Measurements from ENCODE around the gene RRP1.

DNA sequence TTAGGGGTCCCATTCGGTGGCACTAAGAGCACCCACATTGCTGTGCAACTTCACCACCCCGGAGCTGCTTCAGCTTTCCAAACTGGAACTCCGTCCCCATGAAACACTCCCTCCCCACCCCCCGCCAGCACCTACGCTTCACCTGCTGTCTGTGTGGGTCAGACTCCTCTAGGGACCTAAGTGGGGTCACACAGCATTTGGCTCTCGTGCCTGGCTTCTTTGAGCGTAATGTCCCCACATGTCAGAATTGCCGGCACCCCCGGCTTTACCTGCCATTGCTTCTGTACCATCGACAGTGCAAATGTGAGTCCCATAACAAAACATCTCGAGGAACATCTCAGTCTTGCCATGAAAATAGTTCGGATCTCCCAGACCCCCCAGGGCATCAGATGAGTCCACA is 39.8 kb downstream of the RRP1 start:
- TF ChIP-seq SMARCC2 (IDR thresholded peaks at IDR 0.05; ENCODE audit: low read depth) (no peak), TEAD4 (IDR thresholded peaks at IDR 0.05; ENCODE audit: low read length) (no peak), TEAD4 (CRISPR knock-in tag; IDR thresholded peaks at IDR 0.05; ENCODE audit: borderline replicate concordance) (no peak), POLR2A (conservative IDR thresholded peaks at IDR 0.05) (no peak; the same call in 1 of the 2 replicates), TAF9B (IDR thresholded peaks at IDR 0.05; ENCODE audit: partially characterized antibody) (no peak), SMC3 (conservative IDR thresholded peaks at IDR 0.05; ENCODE audit: insufficient read depth, low read depth, low read length) (no peak), MED1 (CRISPR knock-in tag; IDR thresholded peaks at IDR 0.05; ENCODE audit: borderline replicate concordance) (no peak)
- TF ChIP-seq, protein P1, sequence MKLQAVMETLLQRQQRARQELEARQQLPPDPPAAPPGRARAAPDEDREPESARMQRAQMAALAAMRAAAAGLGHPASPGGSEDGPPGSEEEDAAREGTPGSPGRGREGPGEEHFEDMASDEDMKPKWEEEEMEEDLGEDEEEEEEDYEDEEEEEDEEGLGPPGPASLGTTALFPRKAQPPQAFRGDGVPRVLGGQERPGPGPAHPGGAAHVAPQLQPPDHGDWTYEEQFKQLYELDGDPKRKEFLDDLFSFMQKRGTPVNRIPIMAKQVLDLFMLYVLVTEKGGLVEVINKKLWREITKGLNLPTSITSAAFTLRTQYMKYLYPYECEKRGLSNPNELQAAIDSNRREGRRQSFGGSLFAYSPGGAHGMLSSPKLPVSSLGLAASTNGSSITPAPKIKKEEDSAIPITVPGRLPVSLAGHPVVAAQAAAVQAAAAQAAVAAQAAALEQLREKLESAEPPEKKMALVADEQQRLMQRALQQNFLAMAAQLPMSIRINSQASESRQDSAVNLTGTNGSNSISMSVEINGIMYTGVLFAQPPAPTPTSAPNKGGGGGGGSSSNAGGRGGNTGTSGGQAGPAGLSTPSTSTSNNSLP (IDR thresholded peaks at IDR 0.05; ENCODE audit: borderline replicate concordance, low read depth, low read length): no peak

Data from K562 (cell line).